Body of pancreas (tissue), 4 donors: ENCODE data around the gene KANK2.

Experiments used
- CTCF ChIP-seq, 7 experiments: fragments of 450-650 bp in 4 of 7; fragments of 200-600 bp in 3 of 7; sonication (generic) in 3 of 7; IDR thresholded peaks; one replicate each; pipeline ENCODE4 v1.5.1; 2016 to 2019; ENCODE audit warnings: antibody characterized with exemption in 7 of 7
- POLR2A ChIP-seq, 3 donors: fragments of 450-650 bp; IDR thresholded peaks; one replicate each; pipeline ENCODE4 v1.6.1; 2016; ENCODE audit warnings: antibody characterized with exemption in 3 of 3, mild to moderate bottlenecking in 2 of 3

GRCh38 chr19:11125994-11126685, 71.2 kb downstream of the KANK2 start:
- TF ChIP-seq CTCF (IDR thresholded peaks at IDR 0.05), result peak; percentile 26 to 77 (median 69)
- no peak for TF ChIP-seq POLR2A (IDR thresholded peaks at IDR 0.05)
